GM20431 (cell line): ENCODE measurements around the gene FUBP1.
"Not testable (repeated sequence)": the region's sequence is repeated elsewhere in the genome, so short reads cannot be mapped to it uniquely, and the experiment has no call there.

Source experiments
- in situ Hi-C: fragments of 300-500 bp; cut with MseI, MboI; formaldehyde crosslinking; loops from one replicate; pipeline ENCODE4 v1.15.0; 2020; ENCODE audit warnings: low sequenced_read_pairs; ENCODE audit not compliant: unreplicated experiment

Gene FUBP1, protein sequence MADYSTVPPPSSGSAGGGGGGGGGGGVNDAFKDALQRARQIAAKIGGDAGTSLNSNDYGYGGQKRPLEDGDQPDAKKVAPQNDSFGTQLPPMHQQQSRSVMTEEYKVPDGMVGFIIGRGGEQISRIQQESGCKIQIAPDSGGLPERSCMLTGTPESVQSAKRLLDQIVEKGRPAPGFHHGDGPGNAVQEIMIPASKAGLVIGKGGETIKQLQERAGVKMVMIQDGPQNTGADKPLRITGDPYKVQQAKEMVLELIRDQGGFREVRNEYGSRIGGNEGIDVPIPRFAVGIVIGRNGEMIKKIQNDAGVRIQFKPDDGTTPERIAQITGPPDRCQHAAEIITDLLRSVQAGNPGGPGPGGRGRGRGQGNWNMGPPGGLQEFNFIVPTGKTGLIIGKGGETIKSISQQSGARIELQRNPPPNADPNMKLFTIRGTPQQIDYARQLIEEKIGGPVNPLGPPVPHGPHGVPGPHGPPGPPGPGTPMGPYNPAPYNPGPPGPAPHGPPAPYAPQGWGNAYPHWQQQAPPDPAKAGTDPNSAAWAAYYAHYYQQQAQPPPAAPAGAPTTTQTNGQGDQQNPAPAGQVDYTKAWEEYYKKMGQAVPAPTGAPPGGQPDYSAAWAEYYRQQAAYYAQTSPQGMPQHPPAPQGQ

DNA sequence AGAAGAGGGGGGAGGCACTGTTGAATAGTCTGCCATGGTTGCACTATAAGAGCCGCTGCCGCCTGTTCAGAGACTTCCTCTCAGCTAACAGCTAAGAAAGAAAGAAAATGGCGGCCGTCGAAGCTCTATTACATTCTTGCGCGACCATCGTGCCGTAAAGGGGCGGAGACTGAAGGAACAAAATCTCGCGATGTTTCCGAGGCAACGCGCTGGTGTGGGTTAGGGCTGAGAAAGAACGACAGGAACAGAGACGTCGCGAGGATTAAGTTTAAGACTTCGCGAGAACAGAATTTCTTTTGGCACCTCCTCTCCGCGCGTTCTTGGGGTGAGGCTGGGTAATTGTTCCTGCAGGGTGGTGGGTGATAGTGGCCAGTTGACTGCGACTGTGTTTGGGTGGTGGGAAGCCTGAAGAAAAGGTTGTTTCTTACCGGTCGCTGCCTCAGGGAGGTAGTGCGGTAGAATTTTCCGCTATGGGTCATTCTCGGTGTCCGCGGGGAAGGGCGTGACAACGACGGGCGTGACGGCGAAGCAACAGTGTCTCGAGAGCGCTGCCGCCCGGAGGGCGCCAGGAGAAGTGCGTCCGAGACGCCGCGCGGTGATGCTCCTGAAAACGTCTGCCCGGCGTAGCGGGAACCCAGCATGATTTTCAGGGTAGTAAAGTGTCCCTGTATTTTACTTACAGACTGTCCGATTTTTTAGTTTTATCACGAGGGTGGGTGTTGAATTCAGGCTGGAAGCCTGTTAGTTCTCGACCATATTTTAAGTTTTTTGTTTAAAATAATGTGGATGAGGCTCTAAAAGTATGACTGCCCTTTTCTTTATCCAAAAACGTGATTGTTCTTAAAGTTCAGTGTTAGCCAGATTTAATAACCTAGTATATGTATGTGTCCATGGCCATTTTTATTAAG lies at the start of gene FUBP1:
Gene FUBP1 (minus strand): TSS at position 104 of the 908 bp plus-strand sequence. CDS start 68 bp downstream, at position 36.
- in situ Hi-C loops = no loop called here

DNA sequence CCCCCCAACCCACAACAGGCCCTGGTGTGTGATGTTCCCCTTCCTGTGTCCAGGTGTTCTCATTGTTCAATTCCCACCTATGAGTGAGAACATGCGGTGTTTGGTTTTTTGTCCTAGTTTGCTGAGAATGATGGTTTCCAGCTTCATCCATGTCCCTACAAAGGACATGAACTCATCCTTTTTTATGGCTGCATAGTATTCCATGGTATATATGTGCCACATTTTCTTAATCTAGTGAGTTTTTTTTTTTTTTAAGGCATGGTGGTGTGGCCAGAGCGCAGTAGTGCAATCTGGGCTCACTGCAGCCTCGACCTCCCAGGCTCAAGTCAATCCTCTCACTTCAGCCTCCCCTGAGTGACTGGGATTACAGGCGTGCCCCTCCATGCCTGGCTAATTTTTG lies 42.3 kb upstream of the FUBP1 start:
- in situ Hi-C loops = not testable (repeated sequence)

DNA sequence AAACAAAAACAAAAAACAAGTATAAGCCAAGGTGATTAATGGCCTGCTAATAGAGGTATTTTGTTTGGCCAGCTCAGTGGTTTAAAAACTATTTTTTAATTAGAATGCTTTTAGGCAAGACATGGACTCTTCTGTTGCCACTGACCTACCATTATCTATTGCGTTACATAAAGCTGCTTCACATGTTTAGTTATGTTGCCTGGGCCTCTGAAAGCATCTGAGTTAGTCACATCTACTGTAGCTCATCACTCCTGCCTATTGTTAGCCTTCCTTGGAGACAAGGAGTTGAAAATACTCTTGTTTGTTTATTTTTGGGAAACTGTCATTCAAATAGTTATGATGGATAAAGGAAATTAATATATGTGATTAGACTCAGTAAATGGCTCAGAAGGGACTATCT lies 40.2 kb upstream of the FUBP1 start:
- in situ Hi-C loops = no loop called here

DNA sequence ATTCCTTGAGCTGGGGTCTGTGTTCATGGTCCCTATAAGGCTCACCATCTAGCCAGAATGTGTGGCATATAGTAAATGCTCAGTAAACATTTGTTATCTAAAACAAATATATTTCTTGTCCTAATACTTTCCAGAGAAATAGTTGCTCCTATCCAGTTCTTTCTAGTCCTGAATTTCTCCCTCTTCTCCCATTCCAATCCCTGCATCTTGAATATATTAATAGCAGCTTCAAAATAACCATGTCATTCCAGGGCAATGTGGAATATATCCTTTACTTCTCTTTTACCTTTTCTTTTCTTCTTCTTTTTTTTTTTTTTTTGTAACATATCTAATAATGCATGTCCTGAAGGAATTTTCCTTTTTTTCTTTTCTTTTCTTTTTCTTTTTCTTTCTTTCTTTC lies 36.3 kb upstream of the FUBP1 start:
- in situ Hi-C loops = no loop called here

DNA sequence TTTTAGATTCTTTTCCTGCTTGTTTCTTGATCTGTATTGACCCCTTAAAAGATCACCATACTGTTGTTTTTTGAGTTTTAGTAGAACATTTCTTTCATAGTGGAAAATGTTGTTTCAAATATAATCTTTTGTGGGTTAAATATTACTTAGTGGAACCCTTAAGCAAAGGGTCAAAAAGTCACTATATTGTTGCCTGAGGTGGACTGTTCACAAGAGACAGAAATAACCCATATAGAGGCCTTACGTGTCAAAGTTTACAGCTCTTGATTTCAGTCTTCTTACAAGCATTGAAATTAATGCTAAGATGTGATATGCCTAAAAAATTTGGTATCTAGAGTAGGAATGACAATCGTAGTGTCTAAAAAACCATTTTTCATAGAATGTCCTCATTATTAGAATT lies 32.2 kb upstream of the FUBP1 start:
- in situ Hi-C loops = no loop called here

DNA sequence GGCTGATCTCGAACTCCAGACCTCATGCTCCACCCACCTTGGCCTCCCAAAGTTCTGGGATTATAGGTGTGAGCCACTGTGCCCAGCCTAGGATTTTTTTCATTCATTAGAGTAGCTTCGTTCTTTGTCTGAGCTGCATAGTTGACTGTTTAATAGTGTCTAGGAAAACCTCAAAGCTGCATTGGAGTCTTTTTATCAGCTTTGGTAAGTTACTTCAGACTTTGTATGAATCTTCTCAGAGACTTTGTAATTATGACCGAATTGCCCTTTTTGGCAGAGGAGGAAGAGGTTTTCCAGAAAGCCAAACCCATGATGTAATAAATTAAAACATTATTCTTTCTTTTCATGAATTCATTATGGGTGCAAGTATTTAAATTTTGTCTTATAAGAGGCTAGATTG lies 31.0 kb upstream of the FUBP1 start:
- in situ Hi-C loops = no loop called here

DNA sequence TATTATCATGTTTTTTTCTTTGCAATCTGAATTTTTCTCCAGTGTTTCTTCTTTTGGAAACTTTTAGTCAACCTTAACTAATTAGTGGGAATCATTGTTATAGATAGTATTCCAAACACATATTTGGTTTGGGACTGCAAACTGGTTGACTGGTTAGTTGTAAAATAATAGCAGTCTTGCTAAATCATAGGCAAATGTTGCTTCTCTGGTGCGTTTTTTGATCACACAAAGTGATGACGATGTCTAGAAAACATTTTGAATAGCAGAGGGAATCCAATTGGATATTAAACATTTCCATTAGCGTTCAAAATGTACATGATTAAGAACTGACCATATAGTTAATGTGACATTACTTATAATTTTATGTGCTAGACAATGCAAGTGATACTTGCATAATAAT lies 30.4 kb upstream of the FUBP1 start:
- in situ Hi-C loops = no loop called here

DNA sequence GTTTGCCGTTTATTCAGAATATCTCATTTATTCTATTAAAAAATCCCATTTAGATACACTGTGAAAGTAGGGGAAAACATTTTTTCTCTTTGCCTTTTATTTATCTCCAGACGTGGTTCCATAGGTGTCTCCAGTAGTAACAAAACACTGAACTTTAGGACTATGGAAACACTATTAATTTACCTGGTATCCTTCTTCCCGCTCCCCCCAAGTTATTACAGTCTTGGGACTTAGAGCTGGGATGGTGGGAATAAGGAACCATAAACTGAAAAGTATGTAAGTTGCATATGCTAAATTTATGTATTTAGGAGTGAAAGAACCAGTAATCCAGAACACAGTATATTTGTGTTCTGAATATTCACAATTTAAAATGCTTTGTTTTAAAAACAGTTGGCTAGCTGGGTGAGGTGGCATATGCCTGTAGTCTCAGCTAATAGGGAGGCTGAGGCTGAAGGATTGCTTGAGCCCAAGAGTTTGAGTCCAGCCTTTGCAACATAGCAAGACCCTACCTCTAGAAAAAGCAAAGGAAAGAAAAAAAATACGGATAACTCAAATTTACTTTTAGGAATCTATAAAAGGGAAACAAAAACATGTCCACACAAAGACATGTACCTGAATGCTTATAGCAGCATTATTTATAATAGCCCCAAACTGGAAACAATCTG lies 28.9 kb upstream of the FUBP1 start:
- in situ Hi-C loops = no loop called here

DNA sequence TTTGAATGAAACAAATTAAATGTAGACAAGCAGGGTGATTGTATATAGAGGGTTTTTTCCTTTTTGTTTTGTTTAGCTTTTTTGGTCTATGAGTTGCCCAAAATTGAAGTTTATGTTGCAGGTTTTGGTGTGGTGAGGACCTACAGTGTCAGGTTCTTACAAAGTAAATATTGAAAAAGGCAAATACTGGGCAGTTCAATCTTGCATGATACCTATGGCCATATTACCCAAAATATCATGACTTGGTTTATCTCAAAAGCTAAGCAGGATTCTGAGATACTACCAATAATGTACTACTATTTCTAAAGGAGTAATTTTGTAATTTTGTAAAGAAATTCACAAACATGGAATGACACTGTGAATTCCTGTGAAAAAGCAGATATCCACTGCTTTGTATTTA lies 27.6 kb upstream of the FUBP1 start:
- in situ Hi-C loops = no loop called here

DNA sequence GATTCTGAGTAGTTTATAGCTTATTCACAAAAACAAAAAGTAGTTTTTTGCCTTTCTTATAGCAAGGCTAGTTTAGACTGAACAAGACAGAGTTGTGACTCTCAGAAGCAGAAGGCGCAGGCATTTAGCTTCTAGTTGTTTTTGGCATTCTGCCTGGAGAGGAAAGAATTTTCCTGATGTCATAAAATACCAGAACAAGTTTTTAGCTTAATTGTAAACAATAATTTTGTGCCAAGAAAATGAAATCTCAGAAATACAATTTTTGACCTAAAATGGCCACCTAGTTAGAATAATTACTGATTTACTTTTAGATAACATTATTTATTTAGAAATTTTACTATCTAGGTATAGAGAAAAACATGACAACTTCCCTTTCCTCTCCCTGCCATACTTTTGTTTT lies 26.9 kb upstream of the FUBP1 start:
- in situ Hi-C loops = no loop called here

DNA sequence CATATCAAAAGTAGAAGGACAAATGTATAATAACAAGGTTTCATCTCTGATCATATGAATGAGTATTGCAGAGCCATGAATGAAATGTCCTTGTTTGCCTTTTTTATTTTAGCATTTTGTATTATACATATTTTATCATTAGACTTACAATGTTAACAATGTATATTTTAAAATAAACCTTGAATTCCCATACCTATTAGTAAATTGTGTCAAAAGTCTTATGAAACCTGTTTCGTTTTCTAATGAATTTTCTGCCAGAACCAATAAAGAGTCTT lies 26.5 kb upstream of the FUBP1 start:
- in situ Hi-C loops = no loop called here

DNA sequence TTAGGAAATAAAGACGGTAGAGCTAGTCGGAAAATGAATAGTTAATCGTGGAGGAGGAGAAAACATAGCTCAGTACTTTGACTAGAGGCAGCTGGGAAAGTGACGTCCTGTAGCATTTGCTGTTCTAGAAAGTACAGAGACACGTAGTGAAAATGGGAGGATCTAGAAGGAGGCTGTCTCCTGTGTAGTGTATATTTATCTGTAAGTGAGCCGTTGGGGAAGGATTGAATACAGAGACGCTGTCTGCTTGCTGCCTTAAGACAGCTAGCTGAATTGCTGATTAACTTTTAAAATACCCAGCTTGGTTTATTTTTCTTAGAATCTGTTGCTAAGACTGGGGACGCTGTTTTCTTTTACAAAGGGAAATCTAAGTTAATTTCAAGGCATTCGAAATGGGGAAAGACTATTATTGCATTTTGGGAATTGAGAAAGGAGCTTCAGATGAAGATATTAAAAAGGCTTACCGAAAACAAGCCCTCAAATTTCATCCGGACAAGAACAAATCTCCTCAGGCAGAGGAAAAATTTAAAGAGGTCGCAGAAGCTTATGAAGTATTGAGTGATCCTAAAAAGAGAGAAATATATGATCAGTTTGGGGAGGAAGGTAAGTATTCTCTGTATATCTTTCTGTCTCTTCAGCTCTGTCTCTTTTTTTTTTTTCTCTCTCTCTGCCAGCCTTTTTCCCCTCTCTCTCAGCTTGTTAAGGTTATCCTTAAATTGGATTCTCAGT lies 26.0 kb upstream of the FUBP1 start, which contains the start of gene DNAJB4:
Gene DNAJB4 (plus strand): TSS at position 221 of the 729 bp plus-strand sequence. CDS start 172 bp downstream, at position 393.
- in situ Hi-C loops = no loop called here

DNA sequence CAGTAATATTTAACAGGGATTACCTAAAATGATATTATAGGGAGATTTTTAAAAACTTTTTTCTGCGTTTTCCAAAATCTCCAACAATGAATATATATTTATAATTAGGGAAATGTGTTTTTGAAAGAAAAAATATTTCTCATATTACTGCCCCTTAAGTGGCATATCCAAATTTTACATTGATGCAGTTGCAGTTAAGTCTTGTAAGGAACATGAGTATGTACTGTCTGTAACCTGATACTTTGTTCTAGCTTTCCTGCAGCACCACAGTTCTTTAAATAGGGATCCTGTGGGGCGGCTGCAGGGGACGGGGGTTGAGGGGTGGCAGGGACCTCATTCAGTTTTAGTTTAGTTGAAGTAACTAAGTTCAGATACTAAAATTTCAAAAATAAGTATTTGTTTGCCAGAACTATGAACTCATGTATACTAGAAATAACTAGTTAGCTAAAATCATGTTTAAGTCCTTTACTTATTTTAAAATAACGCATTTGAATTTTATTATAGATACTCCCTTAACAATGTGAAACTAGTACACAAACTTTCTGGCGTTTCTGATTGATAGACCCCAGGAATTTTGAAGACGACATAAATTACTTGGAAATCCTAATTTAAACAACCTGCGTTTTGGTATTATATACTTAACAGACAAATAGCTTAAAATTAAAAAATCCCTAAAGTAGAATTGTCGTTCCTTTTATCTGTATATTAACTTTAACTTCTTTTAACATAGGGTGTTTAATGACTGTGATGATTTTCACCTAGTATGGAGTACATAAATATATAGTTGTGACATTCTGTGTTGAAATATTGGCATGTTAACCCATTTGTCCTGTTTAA lies 25.2 kb upstream of the FUBP1 start:
- in situ Hi-C loops = no loop called here

DNA sequence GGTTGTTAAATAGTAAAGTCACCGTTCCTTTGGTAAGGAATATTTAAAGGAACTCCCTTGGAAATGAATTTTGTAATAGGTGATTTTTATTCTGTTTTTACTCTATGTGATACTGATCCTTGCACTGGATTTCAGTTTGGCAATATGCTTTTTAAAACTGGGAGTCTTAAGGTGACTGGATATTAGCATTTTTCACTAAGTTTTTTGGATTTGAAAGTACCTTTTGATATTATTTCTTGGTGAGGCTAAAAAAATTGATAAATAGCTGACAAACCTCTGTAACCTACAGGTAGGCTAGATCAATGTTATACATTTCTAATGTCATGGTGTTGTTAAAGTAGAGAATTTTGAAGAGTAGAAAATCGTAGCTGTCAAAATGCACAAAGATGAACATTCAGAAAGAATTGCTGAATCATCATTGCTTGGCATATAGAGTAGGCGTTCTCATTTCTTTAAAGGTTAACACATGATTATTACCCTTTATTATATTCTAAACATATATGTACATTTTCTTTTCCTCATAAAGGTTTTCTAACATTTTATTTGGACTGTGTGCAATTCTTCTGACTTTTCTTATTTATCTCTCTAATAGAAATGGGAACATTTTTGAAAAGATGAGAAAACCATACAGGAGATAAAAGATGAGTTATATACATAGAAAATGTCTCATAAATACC lies 24.3 kb upstream of the FUBP1 start:
- in situ Hi-C loops = no loop called here

DNA sequence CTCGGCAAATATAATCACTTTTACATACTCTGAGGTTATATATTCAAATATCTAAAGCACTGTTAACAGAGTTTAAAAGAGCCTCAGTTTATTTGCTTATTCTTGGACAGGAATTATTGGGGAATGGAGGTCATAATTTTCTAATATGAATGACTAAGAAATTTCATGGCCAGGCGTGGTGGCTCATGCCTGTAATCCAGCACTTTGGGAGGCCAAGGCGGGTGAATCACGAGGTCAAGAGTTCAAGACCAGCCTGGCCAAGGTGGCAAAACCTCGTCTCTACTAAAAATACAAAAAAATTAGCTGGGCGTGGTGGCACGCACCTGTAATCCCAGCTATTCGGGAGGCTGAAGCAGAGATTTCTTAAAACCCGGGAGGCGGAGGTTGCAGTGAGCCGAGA lies 21.7 kb upstream of the FUBP1 start:
- in situ Hi-C loops = not testable (repeated sequence)

DNA sequence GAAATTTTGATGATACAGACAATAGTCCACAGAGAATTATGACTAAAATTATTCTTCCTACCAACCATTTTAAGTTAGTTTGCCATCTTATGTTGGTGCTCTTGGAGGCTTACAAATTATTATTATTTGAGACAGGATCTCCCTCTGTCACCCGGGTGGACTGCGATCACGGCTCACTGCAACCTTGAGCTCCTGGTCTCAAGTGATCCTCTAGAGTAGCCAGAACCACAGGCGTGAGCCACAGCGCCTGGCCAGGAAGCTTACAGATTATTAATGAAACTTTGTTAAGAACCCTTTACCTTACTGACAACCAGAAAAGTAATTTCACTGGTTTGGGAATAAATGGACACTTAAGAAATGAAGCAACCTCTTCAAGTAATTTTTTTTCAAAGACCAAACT lies 17.9 kb upstream of the FUBP1 start:
- in situ Hi-C loops = no loop called here

DNA sequence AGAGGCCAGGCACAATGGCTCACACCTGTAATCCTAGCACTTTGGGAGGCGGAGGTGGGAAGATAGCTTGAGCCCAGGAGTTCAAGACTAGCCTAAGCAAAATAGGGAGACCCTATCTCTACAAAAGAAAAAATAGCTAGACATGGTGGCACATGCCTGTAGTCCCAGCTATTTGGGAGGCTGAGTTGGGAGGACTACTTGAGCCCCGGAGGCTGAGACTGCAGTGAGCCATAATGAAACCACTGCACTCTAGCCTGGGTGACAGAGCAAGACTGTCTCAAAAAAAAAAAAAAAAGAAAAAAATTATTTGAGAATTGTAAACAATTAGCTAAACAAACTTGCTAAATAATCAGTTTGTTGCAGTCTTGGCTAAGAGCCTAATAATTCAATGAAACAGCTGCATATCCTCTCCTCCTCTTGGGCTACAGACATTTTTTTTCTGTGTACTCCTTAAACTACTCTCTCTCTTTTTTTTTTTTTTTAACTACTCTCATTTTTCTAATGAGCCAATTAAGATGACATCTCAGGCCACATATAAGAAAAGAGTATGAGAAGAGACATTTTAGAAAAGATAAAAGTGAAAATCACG lies 15.3 kb upstream of the FUBP1 start:
- in situ Hi-C loops = no loop called here

DNA sequence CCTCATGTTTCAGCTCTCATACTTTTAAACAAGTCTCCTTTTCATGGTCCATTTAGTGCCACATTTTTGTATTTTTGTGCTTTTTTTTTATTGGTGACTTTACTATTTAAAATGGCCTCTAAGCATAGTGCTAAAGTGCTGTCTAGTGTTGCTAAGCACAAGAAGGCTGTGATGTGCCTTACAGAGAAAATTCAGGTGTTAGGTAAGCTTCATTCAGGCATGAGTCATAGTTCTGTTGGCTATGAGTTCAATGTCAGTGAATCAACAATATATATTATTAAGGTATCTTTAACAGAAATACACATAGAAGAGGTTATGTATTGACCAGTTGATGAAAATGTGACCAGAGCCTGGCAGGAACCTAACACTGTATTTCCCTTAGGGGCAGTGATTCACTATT lies 12.8 kb upstream of the FUBP1 start:
- in situ Hi-C loops = no loop called here
